Uterus (tissue), 2 donors: ENCODE measurements around the gene PLEKHM2.

ENCODE experiments used
- POLR2A ChIP-seq, 2 donors: fragments of 450-650 bp; IDR thresholded peaks; one replicate each; pipeline ENCODE4 v1.6.1; 2016; ENCODE audit warnings: antibody characterized with exemption in 2 of 2, mild to moderate bottlenecking in 1 of 2, moderate library complexity in 1 of 2
- TF ChIP-seq, protein P1 (sequence below), 4 experiments: fragments of 200-600 bp in 2 of 4; fragments of 450-650 bp in 2 of 4; sonication (generic) in 2 of 4; IDR thresholded peaks; one replicate each; pipeline ENCODE4 v1.5.1; 2016 to 2019; ENCODE audit warnings: antibody characterized with exemption in 4 of 4, mild to moderate bottlenecking in 2 of 4, moderate library complexity in 1 of 4

DNA sequence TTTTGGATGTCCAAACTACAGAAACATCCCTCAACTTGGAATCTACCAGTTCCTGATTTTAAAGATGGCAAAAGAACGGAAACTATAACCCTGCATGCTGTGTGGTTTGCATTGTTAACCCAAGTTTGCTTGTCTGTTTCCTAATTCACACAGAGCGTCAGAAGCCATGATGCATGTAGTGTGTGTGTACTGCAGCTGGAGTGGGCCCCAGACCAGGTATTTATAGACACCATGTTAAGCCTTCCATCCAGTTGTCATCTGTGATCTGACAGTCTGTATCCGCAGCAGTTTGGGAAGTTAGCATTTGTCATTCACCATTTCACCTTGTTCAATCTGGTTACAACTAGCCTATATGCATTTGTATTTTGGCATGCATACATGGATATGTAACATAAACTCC is 27.7 kb upstream of the PLEKHM2 start:
- TF ChIP-seq, protein P1, sequence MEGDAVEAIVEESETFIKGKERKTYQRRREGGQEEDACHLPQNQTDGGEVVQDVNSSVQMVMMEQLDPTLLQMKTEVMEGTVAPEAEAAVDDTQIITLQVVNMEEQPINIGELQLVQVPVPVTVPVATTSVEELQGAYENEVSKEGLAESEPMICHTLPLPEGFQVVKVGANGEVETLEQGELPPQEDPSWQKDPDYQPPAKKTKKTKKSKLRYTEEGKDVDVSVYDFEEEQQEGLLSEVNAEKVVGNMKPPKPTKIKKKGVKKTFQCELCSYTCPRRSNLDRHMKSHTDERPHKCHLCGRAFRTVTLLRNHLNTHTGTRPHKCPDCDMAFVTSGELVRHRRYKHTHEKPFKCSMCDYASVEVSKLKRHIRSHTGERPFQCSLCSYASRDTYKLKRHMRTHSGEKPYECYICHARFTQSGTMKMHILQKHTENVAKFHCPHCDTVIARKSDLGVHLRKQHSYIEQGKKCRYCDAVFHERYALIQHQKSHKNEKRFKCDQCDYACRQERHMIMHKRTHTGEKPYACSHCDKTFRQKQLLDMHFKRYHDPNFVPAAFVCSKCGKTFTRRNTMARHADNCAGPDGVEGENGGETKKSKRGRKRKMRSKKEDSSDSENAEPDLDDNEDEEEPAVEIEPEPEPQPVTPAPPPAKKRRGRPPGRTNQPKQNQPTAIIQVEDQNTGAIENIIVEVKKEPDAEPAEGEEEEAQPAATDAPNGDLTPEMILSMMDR (IDR thresholded peaks at IDR 0.05): no peak
- TF ChIP-seq POLR2A (IDR thresholded peaks at IDR 0.05): no peak
